Vagina (tissue), 2 donors: ENCODE measurements around the gene EXOC6.

ENCODE experiments used
- CTCF ChIP-seq, 3 experiments: fragments of 450-650 bp in 2 of 3; fragments of 200-600 bp in 1 of 3; sonication (generic) in 1 of 3; IDR thresholded peaks; one replicate each; pipeline ENCODE4 v1.5.1; 2017 to 2019; ENCODE audit warnings: antibody characterized with exemption in 3 of 3, mild to moderate bottlenecking in 2 of 3, moderate library complexity in 2 of 3
- POLR2A ChIP-seq, 2 donors: fragments of 450-650 bp; IDR thresholded peaks; one replicate each; pipeline ENCODE4 v1.6.1; 2017; ENCODE audit warnings: antibody characterized with exemption in 2 of 2, mild to moderate bottlenecking in 2 of 2, moderate library complexity in 2 of 2
- POLR2AphosphoS5 ChIP-seq, 2 donors: sonication (generic); formaldehyde crosslinking; IDR thresholded peaks; one replicate each; pipeline ENCODE4 v1.9.0; 2017; ENCODE audit warnings: antibody characterized with exemption in 2 of 2, mild to moderate bottlenecking in 2 of 2, low read depth in 1 of 2; ENCODE audit not compliant: insufficient read depth in 1 of 2

- no peak for TF ChIP-seq CTCF (IDR thresholded peaks at IDR 0.05)
- no peak for TF ChIP-seq POLR2A (IDR thresholded peaks at IDR 0.05)
- TF ChIP-seq POLR2AphosphoS5 (IDR thresholded peaks at IDR 0.05; ENCODE audit: insufficient read depth in 1 of 2, low read depth in 1 of 2), result no peak
Observed at GRCh38 chr10:93083743-93084539, 235.6 kb downstream of the EXOC6 start.
